NCI-H226 (cell line): ENCODE measurements around the gene GPR85.
"Not testable (repeated sequence)": the region's sequence is repeated elsewhere in the genome, so short reads cannot be mapped to it uniquely, and the experiment has no call there.

Source experiments
- DNase-seq: peaks from one replicate; pipeline ENCODE4 v3.0.0-alpha.2; 2015

The GPR85 gene

DNA sequence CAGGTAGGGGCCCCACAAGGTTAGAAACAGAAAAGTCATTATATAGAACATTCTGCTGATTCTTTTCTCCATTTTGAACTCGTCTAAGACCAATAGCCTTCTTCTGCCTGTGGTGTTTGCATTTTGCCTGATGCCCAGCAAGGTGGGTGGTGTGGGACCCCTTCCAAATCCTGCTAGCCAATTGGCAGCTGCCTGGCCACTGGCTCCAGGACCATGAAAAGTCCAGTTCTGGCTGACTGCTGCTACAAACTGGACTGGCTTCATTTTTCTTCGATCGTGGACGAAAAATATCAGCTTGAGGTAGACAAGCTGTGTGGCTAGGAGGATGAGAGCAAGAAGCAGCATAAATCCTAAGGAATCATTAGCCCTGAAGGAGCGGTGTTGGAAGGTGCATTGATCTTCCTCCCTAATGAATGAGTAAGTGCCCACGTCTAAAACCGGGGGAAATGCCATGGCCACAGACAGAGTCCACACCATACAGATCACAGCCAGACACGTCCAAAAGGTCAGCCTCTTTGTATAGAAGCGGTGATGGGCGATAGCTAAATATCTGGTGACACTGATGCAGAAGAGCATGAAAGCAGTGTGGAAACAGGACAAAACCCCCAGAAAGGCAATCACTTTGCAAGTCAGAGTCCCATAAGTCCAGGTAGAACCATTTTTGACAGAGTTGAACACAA is 2.7 kb downstream of the GPR85 start:
- no peak for DNase-seq

DNA sequence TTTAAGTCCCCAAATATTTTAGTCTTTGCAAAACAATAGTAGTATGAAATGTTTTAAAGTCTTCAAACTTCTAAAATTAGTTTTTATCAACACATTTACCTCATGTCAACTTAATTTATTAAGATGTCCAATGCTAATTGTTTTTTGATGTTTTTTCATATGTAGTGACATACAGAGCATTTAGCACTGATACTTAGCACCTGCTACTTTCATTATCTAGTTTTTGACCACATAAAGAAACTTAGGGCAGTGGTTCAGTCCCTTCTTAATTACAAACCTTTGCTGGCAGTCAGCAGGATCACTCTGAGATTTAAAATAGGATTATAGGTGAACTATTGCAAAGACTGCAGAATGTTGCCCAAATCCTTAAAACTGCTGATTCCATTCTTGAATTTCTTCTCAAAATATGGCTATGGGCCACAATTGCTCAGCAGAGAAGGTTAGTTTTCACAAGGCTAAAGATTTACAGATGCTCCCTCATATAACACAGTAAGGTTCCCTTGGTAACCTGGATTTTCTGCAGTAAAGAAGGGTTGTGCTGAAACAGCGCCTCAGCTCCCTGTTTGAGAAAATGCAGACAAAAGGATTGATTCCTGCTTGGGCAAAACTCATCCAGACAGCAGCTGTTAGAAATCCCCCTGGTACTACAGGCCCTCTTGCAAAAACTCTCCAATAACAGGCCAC is 3.4 kb downstream of the GPR85 start:
- no peak for DNase-seq

- no peak for DNase-seq
Observed at GRCh38 chr7:113078331-113078730, 8.3 kb downstream of the GPR85 start.

GRCh38 chr7:113076703-113077102 is 9.9 kb downstream of the GPR85 start:
- DNase-seq = no peak

DNA sequence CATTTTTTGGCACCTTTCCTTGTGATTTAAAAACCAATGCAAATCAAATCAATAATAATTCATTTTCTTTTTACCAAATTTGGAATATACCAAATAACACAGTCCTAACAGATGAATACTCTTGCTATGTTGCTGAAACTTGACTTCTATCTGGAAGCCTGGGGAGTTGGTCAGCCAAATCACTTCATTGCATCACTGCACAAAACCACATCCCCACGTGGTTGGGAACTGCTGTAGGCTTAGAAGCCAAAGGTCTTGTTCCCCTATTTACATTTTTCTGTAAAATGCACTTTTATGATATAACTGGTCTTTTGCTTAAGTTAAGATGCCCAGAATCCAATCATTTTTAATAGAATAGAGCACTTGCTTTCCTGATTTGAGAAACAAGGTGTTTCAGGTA is 15.2 kb downstream of the GPR85 start:
- DNase-seq = no peak

DNA sequence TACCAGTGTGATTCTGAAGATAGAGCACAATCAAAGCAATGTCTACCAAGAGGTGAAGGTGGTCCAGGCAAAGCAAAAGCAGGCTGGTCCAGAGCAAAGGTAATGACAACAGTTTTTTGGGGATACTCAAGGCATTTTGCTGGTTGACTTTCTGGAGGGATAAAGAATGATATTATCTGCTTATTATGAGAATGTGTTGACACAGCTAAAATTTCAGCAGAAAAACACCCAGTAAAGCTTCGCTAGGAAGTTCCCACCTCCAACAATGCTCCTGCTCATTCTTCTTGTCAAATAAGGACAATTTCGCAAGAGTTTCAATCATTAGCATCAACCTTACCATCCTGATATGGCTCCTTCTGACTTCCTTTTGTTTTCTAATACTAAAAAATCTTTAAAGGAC is 24.1 kb downstream of the GPR85 start:
- no peak for DNase-seq

DNA sequence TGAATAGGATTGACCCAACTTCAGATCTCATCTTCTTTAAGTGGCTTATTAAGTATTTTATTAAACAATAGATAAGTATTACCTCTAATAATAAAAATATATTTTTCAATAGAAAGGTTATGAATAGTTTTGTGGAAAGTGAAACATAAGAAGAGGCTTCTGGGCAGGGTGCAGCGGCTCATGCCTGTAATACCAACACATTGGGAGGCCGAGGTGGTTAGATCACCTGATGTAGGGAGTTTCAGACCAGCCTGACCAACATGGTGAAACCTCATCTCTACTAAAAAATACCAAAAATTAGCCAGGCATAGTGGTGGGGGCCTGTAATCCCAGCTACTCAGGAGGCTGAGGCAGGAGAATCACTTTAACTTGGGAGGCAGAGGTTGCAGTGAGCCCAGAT is 26.5 kb downstream of the GPR85 start:
- DNase-seq = no peak

GRCh38 chr7:113054938-113055337 is 31.7 kb downstream of the GPR85 start:
- DNase-seq = no peak

DNA sequence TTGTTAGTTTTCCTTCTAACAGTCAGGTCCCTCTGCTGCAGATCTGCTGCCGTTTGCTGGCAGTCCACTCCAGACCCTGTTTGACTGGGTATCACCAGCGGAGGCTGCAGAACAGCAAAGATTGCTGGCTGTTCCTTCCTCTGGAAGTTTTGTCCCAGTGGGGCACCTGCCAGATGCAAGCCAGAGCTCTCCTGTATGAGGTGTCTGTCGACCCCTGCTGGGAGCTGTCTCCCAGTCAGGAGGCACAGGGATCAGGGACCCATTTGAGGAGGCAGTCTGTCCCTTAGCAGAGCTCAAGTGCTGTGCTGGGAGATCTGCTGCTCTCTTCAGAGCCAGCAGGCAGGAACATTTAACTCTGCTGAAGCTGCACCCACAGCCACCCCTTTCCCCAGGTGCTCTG is 32.4 kb downstream of the GPR85 start:
- DNase-seq = not testable (repeated sequence)

DNA sequence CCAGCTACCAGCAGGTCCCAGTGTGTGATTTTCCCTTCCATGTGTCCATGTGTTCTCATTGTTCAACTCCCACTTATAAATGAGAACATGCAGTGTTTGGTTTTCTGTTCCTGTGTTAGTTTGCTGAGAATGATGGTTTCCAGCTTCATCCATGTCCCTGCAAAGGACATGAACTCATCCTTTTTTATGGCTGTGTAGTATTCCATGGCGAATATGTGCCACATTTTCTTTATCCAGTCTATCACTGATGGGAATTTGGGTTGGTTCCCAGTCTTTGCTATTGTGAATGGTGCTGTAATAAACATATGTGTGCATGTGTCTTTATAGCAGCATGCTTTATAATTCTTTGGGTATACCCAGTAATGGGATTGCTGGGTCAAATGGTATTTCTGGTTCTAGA is 37.4 kb downstream of the GPR85 start:
- not testable (repeated sequence) for DNase-seq

DNA sequence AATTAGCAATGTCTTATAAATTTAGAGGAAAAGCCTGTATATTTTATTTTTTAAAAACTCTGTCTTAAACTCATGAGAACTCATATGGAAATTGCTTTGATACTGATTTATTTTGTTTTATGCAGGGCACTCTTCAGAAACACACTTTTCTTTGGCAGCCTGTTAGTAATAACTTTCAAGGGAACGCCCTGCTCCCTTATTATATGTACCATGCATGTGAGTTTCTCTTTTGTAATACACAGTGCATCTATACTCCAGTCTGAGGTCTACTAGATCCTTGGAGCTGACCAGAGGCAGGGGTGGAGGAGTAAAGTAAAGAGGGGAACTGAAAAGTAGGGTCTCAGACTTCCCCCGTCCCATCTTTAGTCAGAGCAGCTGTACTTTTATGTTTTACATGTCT is 40.2 kb downstream of the GPR85 start:
- DNase-seq = no peak

- no peak for DNase-seq
Observed at GRCh38 chr7:113045379-113045778, 41.2 kb downstream of the GPR85 start.

- no peak for DNase-seq
Observed at GRCh38 chr7:113044394-113044793, 42.2 kb downstream of the GPR85 start.

- DNase-seq = no peak
Observed at GRCh38 chr7:113040849-113041248, 45.8 kb downstream of the GPR85 start.

DNA sequence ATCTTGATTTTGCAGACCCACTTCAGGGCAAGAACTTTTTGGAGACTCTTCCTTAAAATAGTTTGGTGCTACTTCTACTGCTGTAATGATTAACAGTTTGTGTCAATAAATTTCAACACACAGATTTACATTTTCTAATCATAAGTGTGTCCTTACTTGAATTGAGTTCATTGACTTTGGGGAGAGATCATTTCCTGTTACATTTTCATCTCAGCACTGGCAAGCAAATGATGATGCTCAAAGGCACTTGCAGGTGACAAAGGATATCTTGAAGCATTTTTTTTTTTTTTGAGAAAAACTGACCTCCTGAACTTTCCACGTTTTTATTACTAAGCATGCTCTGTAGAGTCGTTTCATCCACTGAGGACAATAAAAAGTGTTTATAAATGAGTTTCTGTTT is 52.7 kb downstream of the GPR85 start:
- DNase-seq = no peak
